Suprapubic skin (tissue), 4 donors: Measurements from ENCODE around the gene SHKBP1. TPM values are rescaled to one million over a fixed set of nuclear protein-coding genes. Genes with fewer than 3 reads are reported as not detected.

Source experiments
- DNase-seq, 2 donors: peaks; one replicate each; pipeline ENCODE4 v3.0.0-alpha.2; 2019; ENCODE audit warnings: low spot score in 2 of 2
- H3K27ac ChIP-seq: fragments of 200-600 bp; sonication (generic); one replicate; pipeline ENCODE4 v1.5.1; 2019
- H3K27me3 ChIP-seq: fragments of 200-600 bp; sonication (generic); one replicate; pipeline ENCODE4 v1.5.1; 2019
- H3K36me3 ChIP-seq: fragments of 200-600 bp; sonication (generic); one replicate; pipeline ENCODE4 v1.5.1; 2019
- H3K4me1 ChIP-seq: fragments of 200-600 bp; sonication (generic); one replicate; pipeline ENCODE4 v1.5.1; 2019
- H3K4me3 ChIP-seq: fragments of 200-600 bp; sonication (generic); one replicate; pipeline ENCODE4 v1.5.1; 2019; ENCODE audit warnings: mild to moderate bottlenecking
- H3K9me3 ChIP-seq: fragments of 200-600 bp; sonication (generic); one replicate; pipeline ENCODE4 v1.5.1; 2019
- CTCF ChIP-seq, 2 donors: fragments of 200-600 bp in 1 of 2; fragments of 450-650 bp in 1 of 2; sonication (generic) in 1 of 2; IDR thresholded peaks; one replicate each; pipeline ENCODE4 v1.5.1; 2016 to 2019; ENCODE audit warnings: antibody characterized with exemption in 2 of 2, mild to moderate bottlenecking in 1 of 2, moderate library complexity in 1 of 2
- EP300 ChIP-seq: sonication (generic); formaldehyde crosslinking; IDR thresholded peaks from one replicate; pipeline ENCODE4 v1.6.1; 2017; ENCODE audit warnings: antibody characterized with exemption
- POLR2A ChIP-seq, 2 donors: fragments of 450-650 bp; IDR thresholded peaks; one replicate each; pipeline ENCODE4 v1.6.1; 2017; ENCODE audit warnings: antibody characterized with exemption in 2 of 2, mild to moderate bottlenecking in 2 of 2, moderate library complexity in 2 of 2
- POLR2AphosphoS5 ChIP-seq, 3 donors: sonication (generic); formaldehyde crosslinking; IDR thresholded peaks; one replicate each; pipeline ENCODE4 v1.6.1; 2017; ENCODE audit warnings: antibody characterized with exemption in 3 of 3
- WGBS: methylation state at CpG from one replicate; pipeline ENCODE4 v1.1.5; 2018; 5-methylcytosine and 5-hydroxymethylcytosine counted together
- total RNA-seq, 4 donors: library from RNA; depleted of rRNA; stranded (reverse); fragments of >200 nt; gene quantifications; one replicate each; pipeline ENCODE4 v1.1.0, GENCODE V29; 2016

SHKBP1 gene
- total RNA-seq, 4 donors from 2014 or later = 42.2 to 58.3 (median 51.1) TPM

GRCh38 chr19:40607311-40608239 is 30.9 kb downstream of the SHKBP1 start:
- Histone ChIP-seq H3K27ac (peak overlapping the region; percentile 92), H3K9me3 (no peaks in the 10 kb centered on the region), H3K4me3 (no peak overlapping the region), H3K4me1 (peaks cover 88% of the 10 kb centered on the region), H3K36me3 (no peaks in the 10 kb centered on the region), H3K27me3 (no peaks in the 10 kb centered on the region)
- no peak for TF ChIP-seq POLR2A (IDR thresholded peaks at IDR 0.05)
- no peak for TF ChIP-seq CTCF (IDR thresholded peaks at IDR 0.05)
- TF ChIP-seq EP300 = no peak
- no peak for TF ChIP-seq POLR2AphosphoS5 (IDR thresholded peaks at IDR 0.05)
- WGBS = 45% methylated on average over 21 of the region's 31 CpGs
- DNase-seq = no peak

- no peak for TF ChIP-seq EP300
- no peaks in the 10 kb centered on the region for H3K27me3 ChIP-seq
- no peak overlapping the region for H3K4me3 ChIP-seq
- H3K36me3 ChIP-seq = no peaks in the 10 kb centered on the region
- 75% methylated on average over 14 of the region's 14 CpGs for WGBS
- no peaks in the 10 kb centered on the region for H3K9me3 ChIP-seq
- peak overlapping the region; percentile 92 for H3K27ac ChIP-seq
- no peak for DNase-seq
- H3K4me1 ChIP-seq = peaks cover 85% of the 10 kb centered on the region
These were observed 31.6 kb downstream of the SHKBP1 start for GRCh38 chr19:40608240-40608621.

GRCh38 chr19:40608957-40609356 is 32.3 kb downstream of the SHKBP1 start:
- TF ChIP-seq CTCF (IDR thresholded peaks at IDR 0.05) (no peak), POLR2AphosphoS5 (IDR thresholded peaks at IDR 0.05) (no peak), POLR2A (IDR thresholded peaks at IDR 0.05) (no peak), EP300 (no peak)
- H3K4me3 ChIP-seq = peak overlapping the region; percentile 58
- H3K4me1 ChIP-seq = peaks cover 88% of the 10 kb centered on the region
- WGBS = 66% methylated on average over 4 of the region's 4 CpGs
- H3K36me3 ChIP-seq = no peaks in the 10 kb centered on the region
- H3K27me3 ChIP-seq = no peaks in the 10 kb centered on the region
- peak overlapping the region; percentile 83 for H3K27ac ChIP-seq
- no peak for DNase-seq
- H3K9me3 ChIP-seq = no peaks in the 10 kb centered on the region

- Histone ChIP-seq H3K27ac (peak overlapping the region; percentile 83), H3K9me3 (no peaks in the 10 kb centered on the region), H3K27me3 (no peaks in the 10 kb centered on the region), H3K36me3 (no peaks in the 10 kb centered on the region), H3K4me3 (peak overlapping the region; percentile 58), H3K4me1 (peaks cover 89% of the 10 kb centered on the region)
- DNase-seq = peak; percentile 98
- 2% methylated on average over 32 of the region's 50 CpGs for WGBS
- TF ChIP-seq POLR2AphosphoS5 (IDR thresholded peaks at IDR 0.05) (peak in 1 of 3 donors; percentile 13), POLR2A (IDR thresholded peaks at IDR 0.05) (no peak), CTCF (IDR thresholded peaks at IDR 0.05) (no peak), EP300 (no peak)
These were observed 33.1 kb downstream of the SHKBP1 start for GRCh38 chr19:40609561-40610395.

GRCh38 chr19:40610396-40611064 is 33.9 kb downstream of the SHKBP1 start:
- Histone ChIP-seq H3K27me3 (no peaks in the 10 kb centered on the region), H3K4me1 (peaks cover 89% of the 10 kb centered on the region), H3K36me3 (no peaks in the 10 kb centered on the region), H3K9me3 (no peaks in the 10 kb centered on the region), H3K27ac (peak overlapping the region; percentile 83), H3K4me3 (peak overlapping the region; percentile 58)
- peak in 1 of 2 donors; percentile 90 for DNase-seq
- WGBS = 8% methylated on average over 29 of the region's 29 CpGs
- no peak for TF ChIP-seq POLR2A (IDR thresholded peaks at IDR 0.05)
- no peak for TF ChIP-seq CTCF (IDR thresholded peaks at IDR 0.05)
- peak in 1 of 3 donors; percentile 48 for TF ChIP-seq POLR2AphosphoS5 (IDR thresholded peaks at IDR 0.05)
- TF ChIP-seq EP300 = no peak
